Endothelial cell of hepatic sinusoid (primary cell): ENCODE measurements around the gene GPAT3.
"Not testable (repeated sequence)": the region's sequence is repeated elsewhere in the genome, so short reads cannot be mapped to it uniquely, and the experiment has no call there.

Experiments
- in situ Hi-C: cut with HindIII; loops from 2 replicates; pipeline ENCODE4 v1.10.0; 2017; ENCODE audit warnings: low sequenced_read_pairs

The GPAT3 gene

GRCh38 chr4:83535520-83536361 lies at the start of gene GPAT3:
Gene GPAT3, plus strand, starts transcription at chr4:83536108. Its CDS starts 515 bp downstream, at chr4:83536623.
- in situ Hi-C loops: no loop called here

GRCh38 chr4:83486457-83487129 lies 49.3 kb upstream of the GPAT3 start:
- in situ Hi-C loops: no loop called here

- in situ Hi-C loops: no loop called here
Observed at GRCh38 chr4:83489711-83490326, 46.1 kb upstream of the GPAT3 start.

- in situ Hi-C loops: no loop called here
Observed at GRCh38 chr4:83490876-83491450, 44.9 kb upstream of the GPAT3 start.

- in situ Hi-C loops: not testable (repeated sequence)
Observed at GRCh38 chr4:83496085-83496917, 39.6 kb upstream of the GPAT3 start.

GRCh38 chr4:83498187-83498586 lies 37.7 kb upstream of the GPAT3 start:
- in situ Hi-C loops: no loop called here

- in situ Hi-C loops: loop anchor here (5.0 kb wide), 1 partner anchor 141 kb away; no protein-coding TSS in a partner anchor
Observed at GRCh38 chr4:83501671-83502070, 34.2 kb upstream of the GPAT3 start.

- in situ Hi-C loops: loop anchor here (5.0 kb wide), 1 partner anchor 138 kb away; no protein-coding TSS in a partner anchor
Observed at GRCh38 chr4:83503974-83504373, 31.9 kb upstream of the GPAT3 start.

- in situ Hi-C loops: loop anchor here (5.0 kb wide), 1 partner anchor 138 kb away; no protein-coding TSS in a partner anchor
Observed at GRCh38 chr4:83504503-83504902, 31.4 kb upstream of the GPAT3 start.

- in situ Hi-C loops: loop anchor here (5.0 kb wide), 1 partner anchor 137 kb away; no protein-coding TSS in a partner anchor
Observed at GRCh38 chr4:83504996-83505395, 30.9 kb upstream of the GPAT3 start.

- in situ Hi-C loops: not testable (repeated sequence)
Observed at GRCh38 chr4:83509156-83509585, 26.7 kb upstream of the GPAT3 start.

- in situ Hi-C loops: no loop called here
Observed at GRCh38 chr4:83510442-83510841, 25.5 kb upstream of the GPAT3 start.

- in situ Hi-C loops: no loop called here
Observed at GRCh38 chr4:83516042-83516772, 19.7 kb upstream of the GPAT3 start.

- in situ Hi-C loops: no loop called here
Observed at GRCh38 chr4:83522239-83522638, 13.7 kb upstream of the GPAT3 start.

- in situ Hi-C loops: no loop called here
Observed at GRCh38 chr4:83527671-83528070, 8.2 kb upstream of the GPAT3 start.

- in situ Hi-C loops: no loop called here
Observed at GRCh38 chr4:83536362-83537272, 709 bp downstream of the GPAT3 start.

- in situ Hi-C loops: no loop called here
Observed at GRCh38 chr4:83542225-83542624, 6.3 kb downstream of the GPAT3 start.

- in situ Hi-C loops: no loop called here
Observed at GRCh38 chr4:83546786-83547185, 10.9 kb downstream of the GPAT3 start.
